GM23338 (cell line): ENCODE data around the gene TTC13. TPM values are rescaled to one million over a fixed set of nuclear protein-coding genes. Genes with fewer than 3 reads are reported as not detected.

Source experiments
- ATAC-seq: fragments of 200-7000 bp; cut with Tn5 transposase; 3 replicates; pipeline ENCODE4 v1.9.1; 2020
- DNase-seq: peaks from one replicate; pipeline ENCODE4 v3.0.0-alpha.2; 2015; ENCODE audit warnings: low spot score
- H2AFZ ChIP-seq: fragments of 200-600 bp; sonication (generic); 2 replicates; pipeline ENCODE4 v1.8.0; 2016; ENCODE audit warnings: antibody characterized with exemption, mild to moderate bottlenecking, moderate library complexity
- H3F3A ChIP-seq: fragments of 200-600 bp; sonication (generic); replicated peaks from 2 replicates; pipeline ENCODE4 v1.8.0; 2017; ENCODE audit warnings: antibody characterized with exemption, mixed run types, low read depth
- H3K27ac ChIP-seq: fragments of 200-600 bp; sonication (generic); 2 replicates; pipeline ENCODE4 v1.6.1; 2016; ENCODE audit warnings: low read depth
- H3K27me3 ChIP-seq: fragments of 200-600 bp; sonication (generic); 2 replicates; pipeline ENCODE4 v1.8.0; 2016; ENCODE audit warnings: mild to moderate bottlenecking, mixed run types, moderate library complexity; ENCODE audit not compliant: insufficient read depth
- H3K36me3 ChIP-seq: fragments of 200-600 bp; sonication (generic); 2 replicates; pipeline ENCODE4 v1.8.0; 2016; ENCODE audit warnings: mild to moderate bottlenecking; ENCODE audit not compliant: insufficient read depth
- H3K4me1 ChIP-seq: fragments of 200-600 bp; sonication (generic); 2 replicates; pipeline ENCODE4 v1.8.0; 2016; ENCODE audit warnings: mild to moderate bottlenecking, moderate library complexity; ENCODE audit not compliant: insufficient read depth
- H3K4me2 ChIP-seq: fragments of 200-600 bp; sonication (generic); 2 replicates; pipeline ENCODE4 v1.7.1; 2017; ENCODE audit warnings: mixed run types
- H3K4me3 ChIP-seq: fragments of 200-600 bp; sonication (generic); 2 replicates; pipeline ENCODE4 v1.6.1; 2016; ENCODE audit warnings: mixed run types
- H3K79me2 ChIP-seq: fragments of 200-600 bp; sonication (generic); replicated peaks from 2 replicates; pipeline ENCODE4 v1.8.0; 2017; ENCODE audit warnings: mild to moderate bottlenecking; ENCODE audit not compliant: insufficient read depth
- H3K9me2 ChIP-seq: fragments of 200-600 bp; sonication (generic); 2 replicates; pipeline ENCODE4 v1.8.0; 2017; ENCODE audit not compliant: insufficient read depth
- H4K20me1 ChIP-seq: fragments of 200-600 bp; sonication (generic); replicated peaks from 2 replicates; pipeline ENCODE4 v1.8.0; 2017; ENCODE audit warnings: mild to moderate bottlenecking; ENCODE audit not compliant: insufficient read depth
- H3K27ac Mint-ChIP-seq: 2 replicates; pipeline ENCODE4 v1.8.0; 2020; ENCODE audit warnings: inconsistent platforms, mild to moderate bottlenecking, moderate library complexity, mixed read lengths
- H3K27me3 Mint-ChIP-seq: 3 replicates; pipeline ENCODE4 v1.8.0; 2022; ENCODE audit warnings: low read depth, mild to moderate bottlenecking, moderate library complexity, mixed read lengths, inconsistent platforms; ENCODE audit not compliant: insufficient read depth, poor library complexity
- H3K36me3 Mint-ChIP-seq: 3 replicates; pipeline ENCODE4 v1.8.0; 2021; ENCODE audit warnings: low read depth, mild to moderate bottlenecking, inconsistent platforms, moderate library complexity, mixed read lengths
- H3K4me1 Mint-ChIP-seq: 3 replicates; pipeline ENCODE4 v1.8.0; 2020; ENCODE audit warnings: mild to moderate bottlenecking, inconsistent platforms, mixed read lengths
- H3K4me3 Mint-ChIP-seq: 3 replicates; pipeline ENCODE4 v1.8.0; 2021; ENCODE audit warnings: moderate library complexity, mild to moderate bottlenecking, inconsistent platforms, mixed read lengths
- H3K9me3 Mint-ChIP-seq: 3 replicates; pipeline ENCODE4 v1.8.0; 2020; ENCODE audit warnings: moderate library complexity, mild to moderate bottlenecking, inconsistent platforms, mixed read lengths
- ETS1 ChIP-seq: IDR thresholded peaks from 2 replicates; pipeline ENCODE4 v1.6.1; 2016; ENCODE audit warnings: antibody characterized with exemption
- EZH2 ChIP-seq: fragments of 200-600 bp; sonication (generic); IDR thresholded peaks from one replicate; pipeline ENCODE4 v1.8.0; 2017; ENCODE audit warnings: antibody characterized with exemption, mild to moderate bottlenecking, low read depth; ENCODE audit not compliant: unreplicated experiment
- NANOG ChIP-seq: IDR thresholded peaks from 2 replicates; pipeline ENCODE4 v1.6.1; 2016; ENCODE audit warnings: antibody characterized with exemption, borderline replicate concordance
- POLR2AphosphoS5 ChIP-seq: IDR thresholded peaks from 2 replicates; pipeline ENCODE4 v1.6.1; 2016; ENCODE audit warnings: antibody characterized with exemption, low read depth
- STAT1 ChIP-seq: IDR thresholded peaks from one replicate; pipeline ENCODE4 v1.6.1; 2016; ENCODE audit warnings: antibody characterized with exemption; ENCODE audit not compliant: unreplicated experiment
- ZNF114 ChIP-seq: fragments of 250-450 bp; sonication (Bioruptor Pico); IDR thresholded peaks from 2 replicates; pipeline ENCODE4 v1.5.0; 2020; ENCODE audit warnings: mild to moderate bottlenecking, moderate library complexity
- ZNF331 ChIP-seq: fragments of 250-450 bp; sonication (Bioruptor Pico); IDR thresholded peaks from 2 replicates; pipeline ENCODE4 v1.5.0; 2020; ENCODE audit warnings: low read depth, mild to moderate bottlenecking, moderate library complexity
- polyA plus RNA-seq: library from polyadenylated mRNA; unstranded; fragments of >200 nt; fragmentation: Nextera tagmentation; extraction: Ambion mirVana; gene quantifications from 2 replicates; pipeline ENCODE4 v1.2.1, GENCODE V29; 2016
- total RNA-seq: library from RNA; depleted of rRNA; stranded (reverse); fragments of >200 nt; shearing (Covaris generic); gene quantifications from 2 replicates; pipeline ENCODE4 v1.2.3, GENCODE V29; 2014
- TF ChIP-seq, protein P1 (sequence below): fragments of 250-450 bp; sonication (Bioruptor Pico); IDR thresholded peaks from 2 replicates; pipeline ENCODE4 v1.5.0; 2020; ENCODE audit warnings: mild to moderate bottlenecking, moderate library complexity
- TF ChIP-seq, protein P2 (sequence below): IDR thresholded peaks from one replicate; pipeline ENCODE4 v1.6.1; 2018; ENCODE audit warnings: antibody characterized with exemption; ENCODE audit not compliant: unreplicated experiment

The TTC13 gene
- total and polyA plus RNA-seq, 2 experiments from 2014 or later = 3.8 to 9.4 TPM

- TF ChIP-seq, protein P1, sequence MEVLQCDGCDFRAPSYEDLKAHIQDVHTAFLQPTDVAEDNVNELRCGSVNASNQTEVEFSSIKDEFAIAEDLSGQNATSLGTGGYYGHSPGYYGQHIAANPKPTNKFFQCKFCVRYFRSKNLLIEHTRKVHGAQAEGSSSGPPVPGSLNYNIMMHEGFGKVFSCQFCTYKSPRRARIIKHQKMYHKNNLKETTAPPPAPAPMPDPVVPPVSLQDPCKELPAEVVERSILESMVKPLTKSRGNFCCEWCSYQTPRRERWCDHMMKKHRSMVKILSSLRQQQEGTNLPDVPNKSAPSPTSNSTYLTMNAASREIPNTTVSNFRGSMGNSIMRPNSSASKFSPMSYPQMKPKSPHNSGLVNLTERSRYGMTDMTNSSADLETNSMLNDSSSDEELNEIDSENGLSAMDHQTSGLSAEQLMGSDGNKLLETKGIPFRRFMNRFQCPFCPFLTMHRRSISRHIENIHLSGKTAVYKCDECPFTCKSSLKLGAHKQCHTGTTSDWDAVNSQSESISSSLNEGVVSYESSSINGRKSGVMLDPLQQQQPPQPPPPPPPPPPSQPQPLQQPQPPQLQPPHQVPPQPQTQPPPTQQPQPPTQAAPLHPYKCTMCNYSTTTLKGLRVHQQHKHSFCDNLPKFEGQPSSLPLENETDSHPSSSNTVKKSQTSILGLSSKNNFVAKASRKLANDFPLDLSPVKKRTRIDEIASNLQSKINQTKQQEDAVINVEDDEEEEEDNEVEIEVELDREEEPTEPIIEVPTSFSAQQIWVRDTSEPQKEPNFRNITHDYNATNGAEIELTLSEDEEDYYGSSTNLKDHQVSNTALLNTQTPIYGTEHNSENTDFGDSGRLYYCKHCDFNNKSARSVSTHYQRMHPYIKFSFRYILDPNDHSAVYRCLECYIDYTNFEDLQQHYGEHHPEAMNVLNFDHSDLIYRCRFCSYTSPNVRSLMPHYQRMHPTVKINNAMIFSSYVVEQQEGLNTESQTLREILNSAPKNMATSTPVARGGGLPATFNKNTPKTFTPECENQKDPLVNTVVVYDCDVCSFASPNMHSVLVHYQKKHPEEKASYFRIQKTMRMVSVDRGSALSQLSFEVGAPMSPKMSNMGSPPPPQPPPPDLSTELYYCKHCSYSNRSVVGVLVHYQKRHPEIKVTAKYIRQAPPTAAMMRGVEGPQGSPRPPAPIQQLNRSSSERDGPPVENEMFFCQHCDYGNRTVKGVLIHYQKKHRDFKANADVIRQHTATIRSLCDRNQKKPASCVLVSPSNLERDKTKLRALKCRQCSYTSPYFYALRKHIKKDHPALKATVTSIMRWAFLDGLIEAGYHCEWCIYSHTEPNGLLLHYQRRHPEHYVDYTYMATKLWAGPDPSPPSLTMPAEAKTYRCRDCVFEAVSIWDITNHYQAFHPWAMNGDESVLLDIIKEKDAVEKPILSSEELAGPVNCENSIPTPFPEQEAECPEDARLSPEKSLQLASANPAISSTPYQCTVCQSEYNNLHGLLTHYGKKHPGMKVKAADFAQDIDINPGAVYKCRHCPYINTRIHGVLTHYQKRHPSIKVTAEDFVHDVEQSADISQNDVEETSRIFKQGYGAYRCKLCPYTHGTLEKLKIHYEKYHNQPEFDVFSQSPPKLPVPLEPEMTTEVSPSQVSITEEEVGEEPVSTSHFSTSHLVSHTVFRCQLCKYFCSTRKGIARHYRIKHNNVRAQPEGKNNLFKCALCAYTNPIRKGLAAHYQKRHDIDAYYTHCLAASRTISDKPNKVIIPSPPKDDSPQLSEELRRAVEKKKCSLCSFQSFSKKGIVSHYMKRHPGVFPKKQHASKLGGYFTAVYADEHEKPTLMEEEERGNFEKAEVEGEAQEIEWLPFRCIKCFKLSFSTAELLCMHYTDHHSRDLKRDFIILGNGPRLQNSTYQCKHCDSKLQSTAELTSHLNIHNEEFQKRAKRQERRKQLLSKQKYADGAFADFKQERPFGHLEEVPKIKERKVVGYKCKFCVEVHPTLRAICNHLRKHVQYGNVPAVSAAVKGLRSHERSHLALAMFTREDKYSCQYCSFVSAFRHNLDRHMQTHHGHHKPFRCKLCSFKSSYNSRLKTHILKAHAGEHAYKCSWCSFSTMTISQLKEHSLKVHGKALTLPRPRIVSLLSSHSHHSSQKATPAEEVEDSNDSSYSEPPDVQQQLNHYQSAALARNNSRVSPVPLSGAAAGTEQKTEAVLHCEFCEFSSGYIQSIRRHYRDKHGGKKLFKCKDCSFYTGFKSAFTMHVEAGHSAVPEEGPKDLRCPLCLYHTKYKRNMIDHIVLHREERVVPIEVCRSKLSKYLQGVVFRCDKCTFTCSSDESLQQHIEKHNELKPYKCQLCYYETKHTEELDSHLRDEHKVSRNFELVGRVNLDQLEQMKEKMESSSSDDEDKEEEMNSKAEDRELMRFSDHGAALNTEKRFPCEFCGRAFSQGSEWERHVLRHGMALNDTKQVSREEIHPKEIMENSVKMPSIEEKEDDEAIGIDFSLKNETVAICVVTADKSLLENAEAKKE (CRISPR knock-in tag) = no peak
- TF ChIP-seq POLR2AphosphoS5 (no peak), ETS1 (no peak), EZH2 (no peak)
Observed at GRCh38 chr1:230875370-230875769, 103.3 kb downstream of the TTC13 start (continued).

DNA sequence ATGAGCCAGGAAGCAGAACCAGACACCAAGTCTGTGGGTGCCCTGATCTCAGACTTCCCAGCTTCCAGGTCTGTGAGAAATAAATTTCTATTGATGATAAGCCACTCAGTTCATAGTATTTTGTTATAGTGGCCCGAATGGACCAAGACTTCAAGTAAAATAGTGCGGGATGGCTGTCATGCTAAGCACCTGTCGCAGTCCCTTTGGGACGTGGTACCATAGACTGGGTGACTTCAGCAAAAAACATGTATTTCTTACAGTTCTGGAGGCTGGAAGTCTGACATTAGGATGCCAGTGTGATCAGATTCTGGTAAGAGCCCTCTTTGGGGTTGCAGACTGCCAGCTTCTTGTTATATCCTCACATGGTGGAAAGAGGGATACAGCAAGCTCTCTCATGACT is 107.7 kb downstream of the TTC13 start:
- H3K4me1 ChIP-seq = peaks cover 24% of the 10 kb centered on the region
- H3F3A ChIP-seq = no peaks in the 10 kb centered on the region
- H3K36me3 ChIP-seq = no peaks in the 10 kb centered on the region
- H3K4me3 Mint-ChIP-seq = no peak overlapping the region
- 0 out of 2 replicates have a peak, but pooled peaks cover 3% of the 10 kb centered on the region for H4K20me1 ChIP-seq
- no peak overlapping the region for H3K27ac ChIP-seq
- H3K27me3 ChIP-seq = peaks cover 10% of the 10 kb centered on the region
- no peak overlapping the region for H2AFZ ChIP-seq
- H3K9me3 Mint-ChIP-seq = no peaks in the 10 kb centered on the region
- H3K4me1 Mint-ChIP-seq = peaks cover 28% of the 10 kb centered on the region
- ATAC-seq (no peak), DNase-seq (no peak)
- H3K4me3 ChIP-seq = no peak overlapping the region
- peaks cover 10% of the 10 kb centered on the region; the same call in 1 of the 3 replicates for H3K36me3 Mint-ChIP-seq
- H3K9me2 ChIP-seq = no peaks in the 10 kb centered on the region
- H3K27me3 Mint-ChIP-seq = peaks cover 8% of the 10 kb centered on the region
- H3K4me2 ChIP-seq = no peak overlapping the region
- peaks cover 19% of the 10 kb centered on the region for H3K79me2 ChIP-seq
- no peak overlapping the region for H3K27ac Mint-ChIP-seq
- no peak for TF ChIP-seq ZNF114 (CRISPR knock-in tag)
- TF ChIP-seq, protein P2, sequence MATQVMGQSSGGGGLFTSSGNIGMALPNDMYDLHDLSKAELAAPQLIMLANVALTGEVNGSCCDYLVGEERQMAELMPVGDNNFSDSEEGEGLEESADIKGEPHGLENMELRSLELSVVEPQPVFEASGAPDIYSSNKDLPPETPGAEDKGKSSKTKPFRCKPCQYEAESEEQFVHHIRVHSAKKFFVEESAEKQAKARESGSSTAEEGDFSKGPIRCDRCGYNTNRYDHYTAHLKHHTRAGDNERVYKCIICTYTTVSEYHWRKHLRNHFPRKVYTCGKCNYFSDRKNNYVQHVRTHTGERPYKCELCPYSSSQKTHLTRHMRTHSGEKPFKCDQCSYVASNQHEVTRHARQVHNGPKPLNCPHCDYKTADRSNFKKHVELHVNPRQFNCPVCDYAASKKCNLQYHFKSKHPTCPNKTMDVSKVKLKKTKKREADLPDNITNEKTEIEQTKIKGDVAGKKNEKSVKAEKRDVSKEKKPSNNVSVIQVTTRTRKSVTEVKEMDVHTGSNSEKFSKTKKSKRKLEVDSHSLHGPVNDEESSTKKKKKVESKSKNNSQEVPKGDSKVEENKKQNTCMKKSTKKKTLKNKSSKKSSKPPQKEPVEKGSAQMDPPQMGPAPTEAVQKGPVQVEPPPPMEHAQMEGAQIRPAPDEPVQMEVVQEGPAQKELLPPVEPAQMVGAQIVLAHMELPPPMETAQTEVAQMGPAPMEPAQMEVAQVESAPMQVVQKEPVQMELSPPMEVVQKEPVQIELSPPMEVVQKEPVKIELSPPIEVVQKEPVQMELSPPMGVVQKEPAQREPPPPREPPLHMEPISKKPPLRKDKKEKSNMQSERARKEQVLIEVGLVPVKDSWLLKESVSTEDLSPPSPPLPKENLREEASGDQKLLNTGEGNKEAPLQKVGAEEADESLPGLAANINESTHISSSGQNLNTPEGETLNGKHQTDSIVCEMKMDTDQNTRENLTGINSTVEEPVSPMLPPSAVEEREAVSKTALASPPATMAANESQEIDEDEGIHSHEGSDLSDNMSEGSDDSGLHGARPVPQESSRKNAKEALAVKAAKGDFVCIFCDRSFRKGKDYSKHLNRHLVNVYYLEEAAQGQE = no peak
- no peak for TF ChIP-seq POLR2AphosphoS5
- TF ChIP-seq ZNF331 (CRISPR knock-in tag) = no peak
- no peak for TF ChIP-seq NANOG
- no peak for TF ChIP-seq STAT1
